GM21786 (cell line): ENCODE data around the gene WDR19.
"Not testable (repeated sequence)": the region's sequence is repeated elsewhere in the genome, so short reads cannot be mapped to it uniquely, and the experiment has no call there.

Experiments
- ATAC-seq: cut with Tn5 transposase; IDR thresholded peaks from one replicate; pipeline ENCODE4 v1.9.1; 2021; ENCODE audit not compliant: unreplicated experiment

The WDR19 gene

GRCh38 chr4:39181905-39182638 lies at the start of gene WDR19:
Gene WDR19 (plus strand): TSS chr4:39182529. CDS start chr4:39182558, 29 bp downstream.
- ATAC-seq: peak; percentile 99

- ATAC-seq: no peak
Observed at GRCh38 chr4:39133623-39134022, 48.7 kb upstream of the WDR19 start.

GRCh38 chr4:39134683-39135306 lies 47.5 kb upstream of the WDR19 start:
- ATAC-seq: no peak

- not testable (repeated sequence) for ATAC-seq
Observed at GRCh38 chr4:39138227-39138626, 44.1 kb upstream of the WDR19 start.

GRCh38 chr4:39146211-39146610 lies 36.1 kb upstream of the WDR19 start:
- ATAC-seq: no peak

GRCh38 chr4:39154009-39154408 lies 28.3 kb upstream of the WDR19 start:
- no peak for ATAC-seq

- no peak for ATAC-seq
Observed at GRCh38 chr4:39157520-39157919, 24.8 kb upstream of the WDR19 start.

- no peak for ATAC-seq
Observed at GRCh38 chr4:39166177-39166576, 16.2 kb upstream of the WDR19 start.

- ATAC-seq: no peak
Observed at GRCh38 chr4:39166669-39167068, 15.7 kb upstream of the WDR19 start.

- ATAC-seq: no peak
Observed at GRCh38 chr4:39169426-39169825, 12.9 kb upstream of the WDR19 start.

- no peak for ATAC-seq
Observed at GRCh38 chr4:39170301-39170700, 12.0 kb upstream of the WDR19 start.

GRCh38 chr4:39178706-39179105 lies 3.6 kb upstream of the WDR19 start:
- no peak for ATAC-seq

GRCh38 chr4:39179681-39180080 lies 2.6 kb upstream of the WDR19 start:
- ATAC-seq: no peak

- not testable (repeated sequence) for ATAC-seq
Observed at GRCh38 chr4:39180629-39181028, 1.7 kb upstream of the WDR19 start.

GRCh38 chr4:39181520-39181904 lies 817 bp upstream of the WDR19 start:
- ATAC-seq: no peak

GRCh38 chr4:39201963-39202362 lies 19.6 kb downstream of the WDR19 start:
- ATAC-seq: no peak

GRCh38 chr4:39204543-39204942 lies 22.2 kb downstream of the WDR19 start:
- ATAC-seq: no peak

- no peak for ATAC-seq
Observed at GRCh38 chr4:39205000-39205399, 22.7 kb downstream of the WDR19 start.

- ATAC-seq: no peak
Observed at GRCh38 chr4:39205476-39205875, 23.1 kb downstream of the WDR19 start.

GRCh38 chr4:39227906-39228305 lies 45.6 kb downstream of the WDR19 start:
- ATAC-seq: no peak

GRCh38 chr4:39228377-39228776 lies 46.0 kb downstream of the WDR19 start:
- no peak for ATAC-seq

GRCh38 chr4:39230462-39230861 lies 48.1 kb downstream of the WDR19 start:
- ATAC-seq: no peak

GRCh38 chr4:39231660-39232059 lies 49.3 kb downstream of the WDR19 start:
- no peak for ATAC-seq
